Measurements from ENCODE around the gene KRTAP13-4.

The KRTAP13-4 gene, protein sequence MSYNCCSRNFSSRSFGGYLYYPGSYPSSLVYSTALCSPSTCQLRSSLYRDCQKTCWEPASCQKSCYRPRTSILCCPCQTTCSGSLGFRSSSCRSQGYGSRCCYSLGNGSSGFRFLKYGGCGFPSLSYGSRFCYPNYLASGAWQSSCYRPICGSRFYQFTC

DNA sequence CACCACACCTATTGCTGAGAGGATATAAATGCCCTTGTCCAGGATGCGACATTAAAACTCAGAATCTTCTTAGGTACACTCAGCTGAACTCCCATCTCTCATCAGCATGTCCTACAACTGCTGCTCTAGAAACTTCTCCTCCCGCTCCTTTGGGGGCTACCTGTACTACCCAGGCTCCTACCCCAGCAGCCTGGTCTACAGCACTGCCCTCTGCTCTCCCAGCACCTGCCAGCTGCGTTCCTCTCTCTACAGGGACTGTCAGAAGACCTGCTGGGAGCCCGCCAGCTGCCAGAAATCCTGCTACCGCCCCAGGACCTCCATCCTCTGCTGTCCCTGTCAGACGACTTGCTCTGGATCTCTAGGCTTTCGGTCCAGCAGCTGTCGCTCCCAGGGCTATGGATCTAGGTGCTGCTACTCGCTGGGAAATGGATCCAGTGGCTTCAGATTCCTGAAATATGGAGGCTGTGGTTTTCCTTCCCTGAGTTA is at the start of gene KRTAP13-4:
Gene KRTAP13-4 (plus strand): TSS at position 51 of the 486 bp plus-strand sequence. CDS start 56 bp downstream, at position 107.
- CTCF ChIA-PET, result no interaction called here

DNA sequence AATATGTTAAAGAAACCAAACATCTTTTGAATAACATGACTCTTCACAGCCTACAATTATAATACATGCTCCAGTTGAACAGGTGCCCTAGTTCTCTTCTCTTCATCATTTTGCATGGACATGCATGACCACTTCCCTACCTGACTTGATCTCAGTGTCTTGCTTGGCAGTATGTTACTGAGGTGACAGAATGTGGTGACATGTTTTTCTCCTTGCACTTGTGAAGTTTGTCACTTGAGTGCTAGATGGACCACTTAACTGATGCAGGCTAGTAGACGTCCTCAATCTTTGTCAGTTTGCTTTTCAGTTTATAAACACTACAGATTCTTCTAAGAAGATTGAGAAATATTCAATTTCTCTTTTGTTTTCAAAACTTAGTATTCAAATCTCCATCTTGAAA is 47.8 kb upstream of the KRTAP13-4 start:
- DNase-seq, result no peak
- H3K4me3 Mint-ChIP-seq, result no peak overlapping the region

More for the DNA sequence above, at the start of gene KRTAP13-4:
- H3K36me3 Mint-ChIP-seq, result no peaks in the 10 kb centered on the region
- DNase-seq, result no peak
- H3K4me1 Mint-ChIP-seq, result no peaks in the 10 kb centered on the region
- peaks cover 5% of the 10 kb centered on the region for H3K27me3 Mint-ChIP-seq
- H3K27ac Mint-ChIP-seq, result no peak within 1 kb of the TSS
- no peak within 1 kb of the TSS for H3K4me3 Mint-ChIP-seq
- no peaks in the 10 kb centered on the region for H3K9me3 Mint-ChIP-seq

DNA sequence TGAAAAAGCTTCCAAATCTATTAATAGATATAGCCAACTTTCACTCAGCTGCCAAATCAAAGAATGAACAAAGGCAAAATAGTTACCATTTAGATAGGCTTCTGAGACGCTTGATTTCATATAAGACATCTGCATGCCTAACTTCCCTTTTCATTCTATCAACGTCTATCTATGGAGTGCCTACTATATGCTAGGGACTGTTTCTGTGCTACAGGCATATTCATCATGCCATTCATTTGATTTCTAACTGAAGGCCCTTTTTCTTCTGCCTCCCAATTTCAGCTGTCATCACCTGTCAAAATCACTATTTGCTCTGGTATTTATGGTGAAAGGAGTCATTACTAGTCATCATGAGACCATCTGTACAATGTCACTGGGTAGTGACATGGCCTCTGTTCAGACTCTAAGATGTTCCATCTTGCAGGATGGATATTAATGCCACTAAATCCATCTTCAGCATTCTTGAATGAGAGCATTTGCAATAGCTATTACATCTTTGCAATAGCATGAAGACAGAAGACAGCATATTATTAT is 38.5 kb upstream of the KRTAP13-4 start:
- no peak overlapping the region for H3K4me3 Mint-ChIP-seq
- H3K36me3 Mint-ChIP-seq, result no peaks in the 10 kb centered on the region
- DNase-seq, result no peak
- H3K9me3 Mint-ChIP-seq, result peaks cover 5% of the 10 kb centered on the region
- no peak overlapping the region for H3K27ac Mint-ChIP-seq
- CTCF ChIA-PET, result no interaction called here
- H3K27me3 Mint-ChIP-seq, result no peaks in the 10 kb centered on the region
- no peaks in the 10 kb centered on the region for H3K4me1 Mint-ChIP-seq

More for the DNA sequence above, 47.8 kb upstream of the KRTAP13-4 start:
- CTCF ChIA-PET, result no interaction called here
- no peaks in the 10 kb centered on the region for H3K27me3 Mint-ChIP-seq
- no peaks in the 10 kb centered on the region for H3K9me3 Mint-ChIP-seq
- no peaks in the 10 kb centered on the region for H3K4me1 Mint-ChIP-seq
- H3K27ac Mint-ChIP-seq, result no peak overlapping the region
- H3K36me3 Mint-ChIP-seq, result no peaks in the 10 kb centered on the region

DNA sequence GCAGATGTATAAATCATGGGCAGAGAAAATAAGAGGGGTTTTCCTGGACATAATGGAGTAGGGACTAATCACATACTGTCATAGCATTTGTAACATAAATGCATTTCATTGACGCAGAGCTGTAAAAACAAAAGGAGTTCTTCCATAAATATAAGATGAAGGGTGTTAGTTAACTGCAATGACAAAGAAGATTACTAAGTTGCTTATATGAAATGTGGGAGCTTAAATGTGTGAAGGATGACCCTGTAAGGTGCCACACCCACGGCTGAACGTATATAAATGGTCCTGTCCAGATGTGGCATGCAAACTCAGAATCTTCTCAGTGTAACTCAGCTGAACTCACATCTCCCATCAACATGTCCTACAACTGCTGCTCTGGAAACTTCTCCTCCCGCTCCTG is 34.3 kb upstream of the KRTAP13-4 start, which contains the start of gene KRTAP13-1:
Gene KRTAP13-1 (plus strand): TSS at position 301 of the 400 bp plus-strand sequence. CDS start 56 bp downstream, at position 357.
- DNase-seq, result no peak
- Mint-ChIP-seq H3K36me3 (no peaks in the 10 kb centered on the region), H3K9me3 (peaks cover 1% of the 10 kb centered on the region), H3K27ac (no peak within 1 kb of the TSS), H3K4me1 (no peaks in the 10 kb centered on the region), H3K4me3 (no peak within 1 kb of the TSS), H3K27me3 (no peaks in the 10 kb centered on the region)
- CTCF ChIA-PET, result interaction anchor here (1.4 kb wide), 1 partner anchor 13 kb away, joined by 4 read pairs; no protein-coding TSS in a partner anchor

DNA sequence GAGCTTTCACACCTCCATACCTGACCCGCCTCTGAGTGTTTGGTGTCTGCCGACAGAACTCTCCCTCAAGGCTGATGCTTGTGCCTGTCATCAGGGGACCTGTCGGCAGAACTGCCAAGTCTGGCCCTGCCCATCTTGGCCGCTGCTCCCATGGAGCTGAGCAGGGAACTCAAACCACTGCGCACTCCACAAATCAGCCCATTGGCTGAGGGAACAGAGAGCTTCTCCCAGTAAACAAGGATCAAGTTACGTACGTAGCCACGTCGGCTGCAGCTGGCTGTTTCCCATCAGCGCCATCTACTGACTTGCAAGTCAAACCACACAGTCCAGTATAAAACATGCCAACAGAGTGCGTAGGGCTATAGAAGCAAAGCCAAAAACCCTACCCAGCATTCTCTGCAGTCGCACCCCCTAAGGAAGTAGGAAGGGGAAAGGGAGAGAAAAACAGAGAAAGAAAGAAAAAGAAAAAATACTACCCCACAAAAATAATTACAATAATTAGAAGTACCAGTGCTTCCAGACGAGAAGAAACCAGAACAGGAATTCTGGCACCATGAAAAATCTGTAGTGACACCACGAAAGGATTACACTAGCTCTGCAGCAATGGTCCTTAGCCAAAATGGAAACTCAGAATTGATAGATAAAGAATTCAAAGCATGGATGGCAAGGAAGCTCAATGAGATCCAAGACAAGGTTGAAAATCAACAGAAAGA is 21.1 kb upstream of the KRTAP13-4 start:
- CTCF ChIA-PET, result interaction anchor here (0.7 to 1.3 kb wide), 2 partner anchors 13 to 64 kb away, joined by 4 read pairs; partner anchors contain the start of gene KRTAP13-1
- Mint-ChIP-seq H3K27ac (no peak overlapping the region), H3K4me1 (peaks cover 2% of the 10 kb centered on the region), H3K9me3 (no peaks in the 10 kb centered on the region), H3K4me3 (no peak overlapping the region), H3K27me3 (peaks cover 3% of the 10 kb centered on the region), H3K36me3 (no peaks in the 10 kb centered on the region)
- peak; percentile 23 for DNase-seq

DNA sequence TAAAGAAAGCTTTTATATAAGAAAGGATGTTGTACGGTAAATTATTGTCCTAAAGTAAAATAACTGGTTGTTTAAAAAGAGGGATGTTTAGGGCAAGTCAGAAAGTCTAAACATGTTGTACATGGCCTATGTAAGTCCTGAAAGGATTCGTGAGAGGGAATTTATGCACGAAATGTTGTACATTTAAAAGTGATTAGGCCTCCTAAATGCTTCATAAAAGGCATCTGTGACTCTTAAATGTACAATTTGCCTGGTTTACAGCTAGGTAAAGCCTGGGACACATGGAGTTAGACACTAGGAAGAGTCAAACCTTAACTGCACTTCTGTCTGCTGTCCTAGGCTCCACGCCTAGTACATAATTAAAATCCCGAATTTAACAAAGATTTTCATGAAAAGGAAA is 14.0 kb upstream of the KRTAP13-4 start:
- no peak overlapping the region for H3K4me3 Mint-ChIP-seq
- H3K9me3 Mint-ChIP-seq, result peaks cover 5% of the 10 kb centered on the region
- CTCF ChIA-PET, result no interaction called here
- no peak for DNase-seq
- no peaks in the 10 kb centered on the region for H3K36me3 Mint-ChIP-seq
- no peak overlapping the region for H3K27ac Mint-ChIP-seq
- no peaks in the 10 kb centered on the region for H3K4me1 Mint-ChIP-seq
- no peaks in the 10 kb centered on the region for H3K27me3 Mint-ChIP-seq

DNA sequence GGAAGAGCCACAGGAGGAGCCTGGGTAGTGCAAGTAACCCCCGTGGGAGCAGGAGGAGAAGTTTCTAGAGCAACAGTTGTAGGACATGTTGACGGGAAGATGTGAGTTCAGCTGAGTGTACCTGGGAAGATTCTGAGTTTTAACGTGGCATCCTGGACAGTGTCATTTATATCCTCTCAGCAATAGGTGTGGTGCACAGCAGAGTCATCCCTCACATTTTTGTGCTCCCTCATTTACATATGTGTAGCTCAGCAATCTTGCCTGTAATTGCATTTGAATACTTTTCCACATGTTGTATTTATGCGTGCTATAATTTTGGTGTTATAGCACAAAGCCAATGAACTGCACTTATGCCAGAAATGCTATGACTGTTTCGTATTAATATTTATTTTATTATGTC is 4.2 kb upstream of the KRTAP13-4 start, which contains the start of gene KRTAP13-3:
Gene KRTAP13-3 (minus strand): TSS at position 101 of the 400 bp plus-strand sequence. CDS start 14 bp downstream, at position 87.
- H3K9me3 Mint-ChIP-seq, result no peaks in the 10 kb centered on the region
- DNase-seq, result no peak
- CTCF ChIA-PET, result no interaction called here
- H3K27ac Mint-ChIP-seq, result no peak within 1 kb of the TSS
- no peaks in the 10 kb centered on the region for H3K36me3 Mint-ChIP-seq
- no peak within 1 kb of the TSS for H3K4me3 Mint-ChIP-seq
- H3K4me1 Mint-ChIP-seq, result no peaks in the 10 kb centered on the region
- peaks cover 5% of the 10 kb centered on the region for H3K27me3 Mint-ChIP-seq

DNA sequence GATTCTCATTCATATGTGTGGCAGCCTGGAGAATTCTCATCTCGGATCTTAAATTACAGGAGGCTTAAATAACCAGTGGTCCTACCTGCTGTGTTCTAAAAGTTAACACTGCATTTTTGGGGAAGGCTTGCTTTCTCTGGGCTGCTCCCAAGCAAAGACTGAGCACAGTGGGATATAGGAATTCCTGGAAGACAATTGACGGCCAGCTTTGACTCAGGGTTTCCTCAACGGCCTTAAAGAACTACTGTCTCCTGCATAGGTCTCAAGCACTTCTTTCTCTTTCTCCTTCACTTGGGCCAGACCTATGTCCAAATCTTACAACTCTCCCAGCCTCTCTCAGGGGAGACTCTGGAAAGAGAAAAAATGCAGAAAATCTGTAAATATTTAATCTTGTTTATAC is 3.3 kb upstream of the KRTAP13-4 start:
- DNase-seq, result no peak
- Mint-ChIP-seq H3K27me3 (peaks cover 5% of the 10 kb centered on the region), H3K4me1 (no peaks in the 10 kb centered on the region), H3K27ac (no peak overlapping the region), H3K9me3 (no peaks in the 10 kb centered on the region), H3K4me3 (no peak overlapping the region), H3K36me3 (no peaks in the 10 kb centered on the region)
- CTCF ChIA-PET, result no interaction called here

DNA sequence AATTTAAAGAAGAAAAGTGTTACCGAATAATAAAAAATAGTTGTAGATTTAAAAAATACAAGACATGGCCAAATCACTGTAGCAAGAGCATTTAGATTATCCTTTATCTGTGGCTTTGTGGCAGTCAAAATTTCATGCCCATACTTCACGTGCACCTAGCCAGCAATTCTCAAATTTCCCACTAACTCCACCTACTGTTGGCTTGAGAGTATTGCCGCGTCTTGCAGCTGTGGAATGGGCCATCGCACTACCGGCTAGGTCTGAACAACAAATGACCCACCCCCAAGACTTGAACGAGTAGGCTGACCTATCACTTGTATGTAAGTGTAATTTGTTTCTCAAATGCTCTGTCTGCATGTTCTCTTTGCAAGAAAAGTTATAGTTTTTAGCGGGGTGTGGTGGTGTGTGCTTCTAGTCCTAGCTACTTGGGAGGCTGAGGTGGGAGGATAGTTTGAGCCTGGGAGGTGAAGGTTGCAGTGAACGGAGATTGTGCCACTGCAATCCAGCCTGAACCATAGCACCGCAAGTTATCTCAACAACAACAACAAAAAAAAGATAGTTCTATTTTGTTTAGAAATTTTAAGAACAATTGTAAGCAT is 4.1 kb downstream of the KRTAP13-4 start:
- Mint-ChIP-seq H3K4me1 (no peaks in the 10 kb centered on the region), H3K36me3 (no peaks in the 10 kb centered on the region), H3K27ac (no peak overlapping the region), H3K27me3 (peaks cover 5% of the 10 kb centered on the region), H3K4me3 (no peak overlapping the region), H3K9me3 (no peaks in the 10 kb centered on the region)
- CTCF ChIA-PET, result interaction anchor here (0.6 to 1.3 kb wide), 3 partner anchors 22 to 1344 kb away, joined by 3 to 4 read pairs (median 3); no protein-coding TSS in a partner anchor
- DNase-seq, result peak; percentile 23

DNA sequence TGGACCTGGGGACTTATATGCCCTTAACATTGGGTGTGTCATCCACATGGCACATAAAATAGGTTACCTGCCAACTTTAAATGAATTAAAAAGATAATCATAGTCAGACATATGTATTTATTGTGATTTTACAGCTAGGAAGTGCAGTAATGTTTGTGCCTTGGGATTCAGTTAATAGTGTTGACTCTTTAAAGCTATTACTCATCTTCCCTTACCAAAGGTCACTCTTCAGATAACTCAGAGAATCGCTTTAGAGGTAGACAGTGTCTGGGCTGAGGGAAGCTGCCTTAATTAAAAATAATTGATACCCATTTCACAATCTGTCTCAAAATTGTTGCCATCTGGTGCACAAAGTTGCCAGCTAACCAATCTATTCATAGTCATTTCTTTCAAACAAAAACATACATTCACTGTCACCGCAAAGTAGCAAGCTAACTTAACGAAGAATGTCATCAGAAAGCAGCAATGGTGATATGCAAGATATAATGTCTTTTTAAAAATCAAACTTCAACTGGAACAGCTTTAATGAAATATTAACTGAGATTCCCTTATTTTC is 7.1 kb downstream of the KRTAP13-4 start:
- no peaks in the 10 kb centered on the region for H3K4me1 Mint-ChIP-seq
- no peaks in the 10 kb centered on the region for H3K36me3 Mint-ChIP-seq
- H3K4me3 Mint-ChIP-seq, result no peak overlapping the region
- no peaks in the 10 kb centered on the region for H3K27me3 Mint-ChIP-seq
- DNase-seq, result no peak
- H3K9me3 Mint-ChIP-seq, result no peaks in the 10 kb centered on the region
- CTCF ChIA-PET, result no interaction called here
- no peak overlapping the region for H3K27ac Mint-ChIP-seq

DNA sequence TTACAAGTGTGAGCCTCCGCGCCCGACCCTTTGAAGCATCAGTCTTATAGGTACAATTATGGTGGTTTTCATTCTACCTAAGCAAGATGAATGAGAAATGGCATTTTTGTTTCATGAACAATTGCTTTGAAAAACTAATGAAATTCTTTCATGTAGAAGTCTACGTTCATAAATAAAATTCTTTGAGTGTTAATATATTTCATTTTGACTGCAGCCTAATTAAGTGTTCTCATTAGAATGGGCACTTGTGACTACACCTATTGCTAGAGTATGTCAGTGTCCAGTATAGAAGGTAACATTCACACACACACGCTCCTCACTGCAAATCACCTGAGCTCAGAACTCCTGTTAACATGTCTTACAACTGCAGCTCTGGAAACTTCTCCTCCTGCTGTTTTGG is 10.0 kb downstream of the KRTAP13-4 start, which contains the start of gene KRTAP15-1:
Gene KRTAP15-1 (plus strand): TSS at position 301 of the 400 bp plus-strand sequence. CDS start 53 bp downstream, at position 354.
- Mint-ChIP-seq H3K4me3 (no peak within 1 kb of the TSS), H3K27me3 (no peaks in the 10 kb centered on the region), H3K27ac (no peak within 1 kb of the TSS), H3K36me3 (no peaks in the 10 kb centered on the region), H3K9me3 (no peaks in the 10 kb centered on the region), H3K4me1 (no peaks in the 10 kb centered on the region)
- CTCF ChIA-PET, result no interaction called here
- no peak for DNase-seq

DNA sequence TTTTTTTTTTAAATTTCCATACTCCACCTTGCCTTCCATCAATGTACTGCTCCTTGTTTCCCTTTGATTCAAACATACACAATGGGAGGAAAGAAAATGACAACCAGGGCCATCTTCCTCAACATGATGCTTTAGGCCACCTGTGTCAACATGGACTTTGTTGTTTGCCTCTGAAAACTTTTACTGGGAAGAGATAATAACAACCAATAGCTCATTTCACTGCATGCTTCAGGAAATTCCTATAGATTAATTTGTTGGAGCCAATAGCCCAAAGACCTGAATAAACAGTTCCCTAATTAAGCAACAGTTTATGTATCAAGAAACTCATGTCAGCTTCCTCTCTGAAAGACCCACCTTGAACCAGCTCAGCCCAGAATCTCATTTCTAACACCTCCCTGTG is 13.2 kb downstream of the KRTAP13-4 start:
- Mint-ChIP-seq H3K36me3 (no peaks in the 10 kb centered on the region), H3K4me3 (no peak overlapping the region), H3K27ac (no peak overlapping the region), H3K27me3 (no peaks in the 10 kb centered on the region), H3K4me1 (peaks cover 2% of the 10 kb centered on the region), H3K9me3 (no peaks in the 10 kb centered on the region)
- CTCF ChIA-PET, result no interaction called here
- DNase-seq, result no peak

DNA sequence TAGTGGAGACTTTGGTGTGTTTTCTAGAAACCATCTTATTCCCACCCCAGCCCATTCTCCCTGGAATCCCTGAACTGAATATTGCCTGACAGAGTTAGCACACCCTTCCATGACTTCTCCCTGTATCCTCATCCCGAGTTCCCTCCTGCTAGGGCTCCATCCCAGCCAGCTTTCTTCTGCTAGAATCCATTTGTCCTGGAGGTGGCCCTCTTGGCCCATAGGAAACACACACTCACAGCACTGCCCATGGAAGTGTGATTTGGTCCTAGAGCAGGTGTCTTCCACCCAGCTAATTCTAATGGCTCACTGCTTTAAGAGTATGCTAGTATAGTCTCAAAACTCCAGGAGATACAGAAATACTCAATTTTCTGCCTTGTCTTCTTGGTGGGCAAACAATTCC is 14.2 kb downstream of the KRTAP13-4 start:
- Mint-ChIP-seq H3K27ac (no peak overlapping the region), H3K4me1 (peaks cover 2% of the 10 kb centered on the region), H3K27me3 (no peaks in the 10 kb centered on the region), H3K36me3 (no peaks in the 10 kb centered on the region), H3K4me3 (no peak overlapping the region), H3K9me3 (no peaks in the 10 kb centered on the region)
- CTCF ChIA-PET, result no interaction called here
- no peak for DNase-seq

DNA sequence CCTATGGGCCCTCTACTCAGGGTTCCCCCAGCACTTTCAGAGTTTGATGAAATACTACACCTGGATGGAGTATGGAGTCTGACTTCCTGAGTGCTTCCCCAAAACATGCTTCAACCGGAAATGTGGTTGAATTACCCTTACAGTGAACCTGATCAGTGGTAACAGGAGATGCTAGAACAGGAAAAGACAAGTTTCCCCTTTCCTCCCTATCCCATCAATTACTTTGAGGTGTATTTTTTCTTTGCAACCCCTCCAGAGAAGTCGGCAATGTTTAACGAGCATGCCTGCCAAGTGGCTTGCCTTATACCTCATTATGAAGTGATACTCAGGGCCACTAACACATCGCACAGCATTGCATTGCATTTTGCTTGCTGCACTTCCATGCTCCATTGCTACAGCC is 17.0 kb downstream of the KRTAP13-4 start:
- H3K27me3 Mint-ChIP-seq, result no peaks in the 10 kb centered on the region
- H3K36me3 Mint-ChIP-seq, result no peaks in the 10 kb centered on the region
- no peak overlapping the region for H3K27ac Mint-ChIP-seq
- H3K4me3 Mint-ChIP-seq, result no peak overlapping the region
- CTCF ChIA-PET, result no interaction called here
- peaks cover 2% of the 10 kb centered on the region for H3K4me1 Mint-ChIP-seq
- no peaks in the 10 kb centered on the region for H3K9me3 Mint-ChIP-seq
- DNase-seq, result no peak

All from activated naive CD4-positive, alpha-beta T cell treated with anti-CD3 and anti-CD28 coated beads, Interleukin-2, amount 10 ng/mL, durations not matched to agents 7 days and 5 days (primary cell).